H1 (cell line): ENCODE results near the gene HBS1L. TPM values are rescaled to one million over a fixed set of nuclear protein-coding genes. Genes with fewer than 3 reads are reported as not detected.

Experiments
- CTCF ChIA-PET: fragments of 300-600 bp; sonication (Branson Sonifier 250); formaldehyde crosslinking; loops from one replicate; lab custom pipeline; 2021; ENCODE audit not compliant: partially characterized antibody; lab: Charles Lee
- POLR2A ChIA-PET: fragments of 300-600 bp; sonication (Branson Sonifier 250); formaldehyde crosslinking; loops from one replicate; lab custom pipeline; 2021; ENCODE audit warnings: inconsistent platforms; ENCODE audit not compliant: partially characterized antibody; lab: Charles Lee
- DNase-seq, 2 experiments: peaks; one replicate each; pipeline versions ENCODE4 v3.0.0 to v3.0.0-alpha.2; 2010 to 2022; ENCODE audit warnings: low spot score in 2 of 2, low read depth in 1 of 2, mixed read lengths in 1 of 2
- FAIRE-seq: peaks from 2 replicates; lab custom pipeline; 2011; peaks lifted over from hg19 to GRCh38; lab: Jason Lieb, UNC
- H2AFZ ChIP-seq: 2 replicates; pipeline ENCODE4 v1.8.1; 2012; ENCODE audit warnings: low read length, inconsistent platforms
- H2AK5ac ChIP-seq: 2 replicates; pipeline ENCODE4 v1.6.1; 2013; ENCODE audit warnings: low read depth, low read length
- H2BK120ac ChIP-seq: replicated peaks from 2 replicates; pipeline ENCODE3; 2013; ENCODE audit warnings: low read depth, low read length, inconsistent platforms
- H2BK12ac ChIP-seq: 2 replicates; pipeline ENCODE4 v1.6.1; 2013; ENCODE audit warnings: low read depth, low read length
- H2BK15ac ChIP-seq: 2 replicates; pipeline ENCODE4 v1.6.1; 2013; ENCODE audit warnings: low read length
- H2BK20ac ChIP-seq: 2 replicates; pipeline ENCODE4 v1.6.1; 2013; ENCODE audit warnings: low read length
- H2BK5ac ChIP-seq: 2 replicates; pipeline ENCODE4 v1.6.1; 2013; ENCODE audit warnings: low read depth, low read length
- H3K14ac ChIP-seq: 2 replicates; pipeline ENCODE4 v1.6.1; 2013; ENCODE audit warnings: inconsistent platforms; ENCODE audit not compliant: insufficient read length
- H3K18ac ChIP-seq: 2 replicates; pipeline ENCODE4 v1.6.1; 2013; ENCODE audit warnings: low read length; ENCODE audit errors: extremely low read depth
- H3K23ac ChIP-seq: 2 replicates; pipeline ENCODE4 v1.6.1; 2013; ENCODE audit warnings: inconsistent platforms; ENCODE audit not compliant: insufficient read length
- H3K23me2 ChIP-seq: 2 replicates; pipeline ENCODE4 v1.6.1; 2013; ENCODE audit warnings: low read depth, low read length
- H3K27ac ChIP-seq: 2 replicates; pipeline ENCODE4 v1.6.1; 2011; ENCODE audit warnings: low read depth, low read length, inconsistent platforms
- H3K27me3 ChIP-seq, 4 experiments: replicated peaks in 1 of 4; 1 replicate in 1 of 4; 2 replicates in 3 of 4; pipeline versions ENCODE4 v1.6.1 to v1.8.1; 2011 to 2013; ENCODE audit warnings: low read length in 3 of 4, mild to moderate bottlenecking in 3 of 4, inconsistent platforms in 2 of 4, mixed read lengths in 2 of 4, moderate library complexity in 1 of 4; ENCODE audit not compliant: control insufficient read depth in 3 of 4, insufficient read depth in 3 of 4; ENCODE audit errors: extremely low read depth in 1 of 4
- H3K36me3 ChIP-seq, 4 experiments: 2 replicates each; pipeline versions ENCODE4 v1.6.1 to v1.8.1; 2011 to 2013; ENCODE audit warnings: mild to moderate bottlenecking in 4 of 4, low read length in 3 of 4, moderate library complexity in 2 of 4, control low read depth in 1 of 4, inconsistent platforms in 1 of 4; ENCODE audit not compliant: insufficient read depth in 4 of 4, control insufficient read depth in 2 of 4
- H3K4ac ChIP-seq: replicated peaks from 2 replicates; pipeline ENCODE3; 2013; ENCODE audit warnings: low read length, low read depth, mixed read lengths, inconsistent platforms; ENCODE audit not compliant: insufficient read length
- H3K4me1 ChIP-seq, 4 experiments: replicated peaks in 1 of 4; 1 replicate in 1 of 4; 2 replicates in 3 of 4; pipeline versions ENCODE4 v1.6.1 to v1.8.1; 2011 to 2013; ENCODE audit warnings: low read length in 3 of 4, inconsistent platforms in 2 of 4, mixed read lengths in 1 of 4; ENCODE audit not compliant: insufficient read depth in 4 of 4, control insufficient read depth in 3 of 4
- H3K4me2 ChIP-seq, 2 experiments: 2 replicates each; pipeline versions ENCODE4 v1.6.1 to v1.8.1; 2011 to 2013; ENCODE audit warnings: low read depth in 2 of 2, low read length in 2 of 2, control low read depth in 1 of 2, inconsistent platforms in 1 of 2, mild to moderate bottlenecking in 1 of 2; ENCODE audit not compliant: insufficient read depth in 1 of 2
- H3K4me3 ChIP-seq, 4 experiments: fragments of 200-600, 300-600 bp in 1 of 4; sonication (generic), shearing (Covaris generic), sonication (Bioruptor Twin) in 1 of 4; 2 replicates each; pipeline versions ENCODE4 v1.5.1 to v1.8.1; 2011 to 2016; ENCODE audit warnings: low read length in 4 of 4, low read depth in 3 of 4, control low read depth in 2 of 4, inconsistent platforms in 2 of 4, mild to moderate bottlenecking in 2 of 4, mixed read lengths in 1 of 4, moderate library complexity in 1 of 4; ENCODE audit not compliant: insufficient read depth in 2 of 4; ENCODE audit errors: extremely low read depth in 1 of 4
- H3K56ac ChIP-seq: replicated peaks from 2 replicates; pipeline ENCODE3; 2013; ENCODE audit warnings: low read depth, mild to moderate bottlenecking, mixed read lengths, low read length, inconsistent platforms; ENCODE audit not compliant: insufficient read length
- H3K79me1 ChIP-seq: 2 replicates; pipeline ENCODE4 v1.6.1; 2013; ENCODE audit warnings: low read depth, low read length, control low read depth
- H3K79me2 ChIP-seq, 2 experiments: 2 replicates each; pipeline versions ENCODE4 v1.6.1 to v1.8.1; 2012 to 2013; ENCODE audit warnings: low read length in 2 of 2, mild to moderate bottlenecking in 2 of 2, inconsistent platforms in 1 of 2; ENCODE audit not compliant: insufficient read depth in 2 of 2, control insufficient read depth in 1 of 2
- H3K9ac ChIP-seq, 4 experiments: replicated peaks in 1 of 4; 1 replicate in 1 of 4; 2 replicates in 3 of 4; pipeline versions ENCODE4 v1.6.1 to v1.8.1; 2011 to 2013; ENCODE audit warnings: low read depth in 3 of 4, low read length in 3 of 4, control low read depth in 2 of 4, mild to moderate bottlenecking in 2 of 4, moderate library complexity in 2 of 4, inconsistent platforms in 1 of 4; ENCODE audit errors: extremely low read depth in 1 of 4
- H3K9me3 ChIP-seq, 2 experiments: 2 replicates each; pipeline versions ENCODE4 v1.6.1 to v1.8.1; 2012 to 2013; ENCODE audit warnings: mild to moderate bottlenecking in 2 of 2, moderate library complexity in 2 of 2, control low read depth in 1 of 2, inconsistent platforms in 1 of 2, low read depth in 1 of 2, low read length in 1 of 2, mixed read lengths in 1 of 2; ENCODE audit not compliant: insufficient read depth in 2 of 2
- H4K20me1 ChIP-seq, 2 experiments: replicated peaks in 1 of 2; 2 replicates each; pipeline versions ENCODE3 to v1.8.1; 2011 to 2013; ENCODE audit warnings: inconsistent platforms in 2 of 2, low read length in 2 of 2, mild to moderate bottlenecking in 1 of 2; ENCODE audit not compliant: insufficient read depth in 2 of 2, control insufficient read depth in 1 of 2
- H4K5ac ChIP-seq: 2 replicates; pipeline ENCODE4 v1.6.1; 2013; ENCODE audit warnings: low read length, low read depth, mixed read lengths, inconsistent platforms; ENCODE audit not compliant: insufficient read length
- H4K8ac ChIP-seq: 2 replicates; pipeline ENCODE4 v1.8.0; 2013; ENCODE audit warnings: mild to moderate bottlenecking, moderate library complexity, low read length, inconsistent platforms; ENCODE audit not compliant: insufficient read depth; ENCODE audit errors: extremely low read depth
- H4K91ac ChIP-seq: replicated peaks from 2 replicates; pipeline ENCODE3; 2013; ENCODE audit warnings: low read length, mixed read lengths, inconsistent platforms; ENCODE audit not compliant: insufficient read length
- GABPA ChIP-seq: IDR thresholded peaks from 2 replicates; pipeline ENCODE4 v1.6.1; 2011; ENCODE audit warnings: mild to moderate bottlenecking, low read length, moderate library complexity, borderline replicate concordance; ENCODE audit not compliant: insufficient read depth
- RAD21 ChIP-seq, 2 experiments: IDR thresholded peaks in 1 of 2; conservative IDR thresholded peaks in 1 of 2; 2 replicates each; pipeline ENCODE4 v1.6.1; 2011; ENCODE audit warnings: low read depth in 2 of 2, low read length in 2 of 2, improper control_type of control experiment in 1 of 2, inconsistent platforms in 1 of 2, mild to moderate bottlenecking in 1 of 2, moderate library complexity in 1 of 2
- TAF7 ChIP-seq: optimal IDR thresholded peaks from 2 replicates; pipeline ENCODE3; 2011; ENCODE audit warnings: low read depth, mild to moderate bottlenecking, inconsistent platforms, low read length, moderate library complexity, borderline replicate concordance
- WGBS, 2 experiments: shearing (Covaris generic) in 1 of 2; methylation state at CpG; one replicate each; pipeline versions ENCODE4 v1.1.6 to v1.1.7; 2013 to 2015; ENCODE audit warnings: low lambda C conversion rate in 2 of 2, mixed read lengths in 2 of 2, inconsistent platforms in 1 of 2, low coverage in 1 of 2, missing lambda C conversion rate in 1 of 2; ENCODE audit not compliant: insufficient replicate concordance in 2 of 2, insufficient coverage in 1 of 2, insufficient read length in 1 of 2; ENCODE audit errors: extremely low coverage in 1 of 2, missing lambda C conversion rate in 1 of 2; 5-methylcytosine and 5-hydroxymethylcytosine counted together
- polyA plus RNA-seq, 7 experiments: library from polyadenylated mRNA; depleted of rRNA in 3 of 7; stranded (reverse) in 5 of 7; unstranded in 2 of 7; fragments of >200 nt in 5 of 7; fragments of 200-250 nt in 2 of 7; gene quantifications; 1 replicate in 5 of 7; 2 replicates in 1 of 7; 4 replicates in 1 of 7; pipeline versions ENCODE4 v1.2.1 to v1.2.3, GENCODE V29; 2011 to 2013; ENCODE audit warnings: missing spikeins in 2 of 7, mixed read lengths in 2 of 7
- total RNA-seq: library from RNA; stranded (reverse); fragmentation: NEBNext Ultra II Directional; extraction: Animal tissue kit (Norgen Biotek cat#: 25700); gene quantifications from 2 replicates; pipeline ENCODE4 v1.2.1, GENCODE V29; 2021
- TF ChIP-seq, protein P1 (sequence below): IDR thresholded peaks from 2 replicates; pipeline ENCODE4 v1.6.1; 2011; ENCODE audit warnings: low read depth, mild to moderate bottlenecking, low read length; ENCODE audit not compliant: insufficient read depth
- TF ChIP-seq, protein P2 (sequence below): IDR thresholded peaks from 2 replicates; pipeline ENCODE4 v1.6.1; 2012; ENCODE audit warnings: inconsistent platforms

Gene HBS1L
- total and polyA plus RNA-seq, 2 of the 8 experiments (the other 6 are each of a cell fraction or from before 2014, with no cell fraction given), result 28.1 to 97.1 TPM

- WGBS, 2 experiments, result 92% methylated on average over 2 of the region's 2 CpGs; no CpG with 5 or more reads in 1 of the 2 experiments
- Histone ChIP-seq H2BK15ac (no peak overlapping the region), H3K4ac (no peak overlapping the region), H3K18ac (no peak overlapping the region), H3K9me3 (peaks cover 0 to 3% of the 10 kb centered on the region in 2 experiments; a peak in 1 of 4 replicates), H4K5ac (no peak overlapping the region), H2AFZ (peak overlapping the region; percentile 63; the same call in 1 of the 2 replicates), H3K36me3 (no peaks in the 10 kb centered on the region), H3K4me2 (no peak overlapping the region), H3K27me3 (no peaks in the 10 kb centered on the region), H3K4me3 (no peak overlapping the region), H2AK5ac (no peak overlapping the region), H4K20me1 (no peaks in the 10 kb centered on the region), H3K23ac (no peak overlapping the region), H3K79me1 (no peaks in the 10 kb centered on the region), H3K14ac (no peak overlapping the region), H2BK12ac (no peak overlapping the region), H3K23me2 (no peaks in the 10 kb centered on the region), H2BK5ac (no peak overlapping the region), H3K56ac (no peak overlapping the region), H3K9ac (no peak overlapping the region), H3K4me1 (no peaks in the 10 kb centered on the region), H4K91ac (no peak overlapping the region), H2BK20ac (no peak overlapping the region), H3K27ac (no peak overlapping the region), H3K79me2 (no peaks in the 10 kb centered on the region), H4K8ac (no peak overlapping the region), H2BK120ac (no peak overlapping the region)
- POLR2A ChIA-PET, result no interaction called here
- CTCF ChIA-PET, result interaction anchor here (0.5 to 5.6 kb wide), 6 partner anchors 9 to 643 kb away, joined by 3 to 35 read pairs (median 3); no protein-coding TSS in a partner anchor
- no peak for FAIRE-seq
- DNase-seq, result no peak
- TF ChIP-seq, protein P1, sequence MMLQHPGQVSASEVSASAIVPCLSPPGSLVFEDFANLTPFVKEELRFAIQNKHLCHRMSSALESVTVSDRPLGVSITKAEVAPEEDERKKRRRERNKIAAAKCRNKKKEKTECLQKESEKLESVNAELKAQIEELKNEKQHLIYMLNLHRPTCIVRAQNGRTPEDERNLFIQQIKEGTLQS, result no peak
- no peak for TF ChIP-seq GABPA
- TF ChIP-seq, protein P2, sequence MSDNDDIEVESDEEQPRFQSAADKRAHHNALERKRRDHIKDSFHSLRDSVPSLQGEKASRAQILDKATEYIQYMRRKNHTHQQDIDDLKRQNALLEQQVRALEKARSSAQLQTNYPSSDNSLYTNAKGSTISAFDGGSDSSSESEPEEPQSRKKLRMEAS, result no peak
- no peak for TF ChIP-seq TAF7
- peak in 1 of 2 experiments; percentile 31; a peak in 2 of 4 replicates for TF ChIP-seq RAD21 (IDR thresholded peaks at IDR 0.05 in 1 of 2, conservative IDR thresholded peaks at IDR 0.05 in 1 of 2; ENCODE audit: low read depth in 2 of 2, low read length in 2 of 2)
Observed at GRCh38 chr6:134950482-134950881, 104.1 kb downstream of the HBS1L start.
